ENCODE data around the gene PPEF2.

DNA sequence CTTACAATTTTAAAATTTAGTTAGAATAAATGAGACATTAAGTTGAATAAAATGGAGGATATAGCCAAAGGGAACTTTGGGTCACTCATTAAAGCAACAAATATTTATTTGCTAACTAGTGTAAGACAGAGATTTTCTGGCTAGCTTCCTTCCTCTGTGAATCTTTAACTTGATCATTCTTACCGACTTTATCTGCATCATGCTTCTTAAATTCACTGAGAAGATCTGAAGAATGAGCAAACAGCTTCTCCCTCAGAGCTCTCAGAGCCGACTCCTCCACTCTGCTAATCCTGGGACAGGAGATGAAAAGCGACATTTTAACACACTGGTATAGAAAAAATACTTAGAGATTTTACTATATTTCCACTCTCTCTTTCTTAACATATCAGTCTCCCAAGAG lies 35.1 kb downstream of the PPEF2 start:
- TF ChIP-seq, protein P1, sequence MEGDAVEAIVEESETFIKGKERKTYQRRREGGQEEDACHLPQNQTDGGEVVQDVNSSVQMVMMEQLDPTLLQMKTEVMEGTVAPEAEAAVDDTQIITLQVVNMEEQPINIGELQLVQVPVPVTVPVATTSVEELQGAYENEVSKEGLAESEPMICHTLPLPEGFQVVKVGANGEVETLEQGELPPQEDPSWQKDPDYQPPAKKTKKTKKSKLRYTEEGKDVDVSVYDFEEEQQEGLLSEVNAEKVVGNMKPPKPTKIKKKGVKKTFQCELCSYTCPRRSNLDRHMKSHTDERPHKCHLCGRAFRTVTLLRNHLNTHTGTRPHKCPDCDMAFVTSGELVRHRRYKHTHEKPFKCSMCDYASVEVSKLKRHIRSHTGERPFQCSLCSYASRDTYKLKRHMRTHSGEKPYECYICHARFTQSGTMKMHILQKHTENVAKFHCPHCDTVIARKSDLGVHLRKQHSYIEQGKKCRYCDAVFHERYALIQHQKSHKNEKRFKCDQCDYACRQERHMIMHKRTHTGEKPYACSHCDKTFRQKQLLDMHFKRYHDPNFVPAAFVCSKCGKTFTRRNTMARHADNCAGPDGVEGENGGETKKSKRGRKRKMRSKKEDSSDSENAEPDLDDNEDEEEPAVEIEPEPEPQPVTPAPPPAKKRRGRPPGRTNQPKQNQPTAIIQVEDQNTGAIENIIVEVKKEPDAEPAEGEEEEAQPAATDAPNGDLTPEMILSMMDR (IDR thresholded peaks at IDR 0.05; ENCODE audit: low read depth, low read length, missing input control), result no peak
- TF ChIP-seq JUND (IDR thresholded peaks at IDR 0.05), result no peak
- no peak for TF ChIP-seq RXRA (IDR thresholded peaks at IDR 0.05)
- TF ChIP-seq TAF1 (conservative IDR thresholded peaks at IDR 0.05), result no peak
- TF ChIP-seq RAD21 (IDR thresholded peaks at IDR 0.05), result no peak
- no peak for TF ChIP-seq HNF4G (IDR thresholded peaks at IDR 0.05)
- no peak for TF ChIP-seq NR2F2 (IDR thresholded peaks at IDR 0.05)
- TF ChIP-seq, protein P2, sequence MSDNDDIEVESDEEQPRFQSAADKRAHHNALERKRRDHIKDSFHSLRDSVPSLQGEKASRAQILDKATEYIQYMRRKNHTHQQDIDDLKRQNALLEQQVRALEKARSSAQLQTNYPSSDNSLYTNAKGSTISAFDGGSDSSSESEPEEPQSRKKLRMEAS (IDR thresholded peaks at IDR 0.05), result no peak
- TF ChIP-seq GABPA (IDR thresholded peaks at IDR 0.05 in 1 of 2, conservative IDR thresholded peaks at IDR 0.05 in 1 of 2), result no peak
- TF ChIP-seq EGR1 (IDR thresholded peaks at IDR 0.05; ENCODE audit: low read depth in 2 of 2), result no peak
- TF ChIP-seq, protein P3, sequence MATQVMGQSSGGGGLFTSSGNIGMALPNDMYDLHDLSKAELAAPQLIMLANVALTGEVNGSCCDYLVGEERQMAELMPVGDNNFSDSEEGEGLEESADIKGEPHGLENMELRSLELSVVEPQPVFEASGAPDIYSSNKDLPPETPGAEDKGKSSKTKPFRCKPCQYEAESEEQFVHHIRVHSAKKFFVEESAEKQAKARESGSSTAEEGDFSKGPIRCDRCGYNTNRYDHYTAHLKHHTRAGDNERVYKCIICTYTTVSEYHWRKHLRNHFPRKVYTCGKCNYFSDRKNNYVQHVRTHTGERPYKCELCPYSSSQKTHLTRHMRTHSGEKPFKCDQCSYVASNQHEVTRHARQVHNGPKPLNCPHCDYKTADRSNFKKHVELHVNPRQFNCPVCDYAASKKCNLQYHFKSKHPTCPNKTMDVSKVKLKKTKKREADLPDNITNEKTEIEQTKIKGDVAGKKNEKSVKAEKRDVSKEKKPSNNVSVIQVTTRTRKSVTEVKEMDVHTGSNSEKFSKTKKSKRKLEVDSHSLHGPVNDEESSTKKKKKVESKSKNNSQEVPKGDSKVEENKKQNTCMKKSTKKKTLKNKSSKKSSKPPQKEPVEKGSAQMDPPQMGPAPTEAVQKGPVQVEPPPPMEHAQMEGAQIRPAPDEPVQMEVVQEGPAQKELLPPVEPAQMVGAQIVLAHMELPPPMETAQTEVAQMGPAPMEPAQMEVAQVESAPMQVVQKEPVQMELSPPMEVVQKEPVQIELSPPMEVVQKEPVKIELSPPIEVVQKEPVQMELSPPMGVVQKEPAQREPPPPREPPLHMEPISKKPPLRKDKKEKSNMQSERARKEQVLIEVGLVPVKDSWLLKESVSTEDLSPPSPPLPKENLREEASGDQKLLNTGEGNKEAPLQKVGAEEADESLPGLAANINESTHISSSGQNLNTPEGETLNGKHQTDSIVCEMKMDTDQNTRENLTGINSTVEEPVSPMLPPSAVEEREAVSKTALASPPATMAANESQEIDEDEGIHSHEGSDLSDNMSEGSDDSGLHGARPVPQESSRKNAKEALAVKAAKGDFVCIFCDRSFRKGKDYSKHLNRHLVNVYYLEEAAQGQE (IDR thresholded peaks at IDR 0.05), result no peak
- TF ChIP-seq, protein P4, sequence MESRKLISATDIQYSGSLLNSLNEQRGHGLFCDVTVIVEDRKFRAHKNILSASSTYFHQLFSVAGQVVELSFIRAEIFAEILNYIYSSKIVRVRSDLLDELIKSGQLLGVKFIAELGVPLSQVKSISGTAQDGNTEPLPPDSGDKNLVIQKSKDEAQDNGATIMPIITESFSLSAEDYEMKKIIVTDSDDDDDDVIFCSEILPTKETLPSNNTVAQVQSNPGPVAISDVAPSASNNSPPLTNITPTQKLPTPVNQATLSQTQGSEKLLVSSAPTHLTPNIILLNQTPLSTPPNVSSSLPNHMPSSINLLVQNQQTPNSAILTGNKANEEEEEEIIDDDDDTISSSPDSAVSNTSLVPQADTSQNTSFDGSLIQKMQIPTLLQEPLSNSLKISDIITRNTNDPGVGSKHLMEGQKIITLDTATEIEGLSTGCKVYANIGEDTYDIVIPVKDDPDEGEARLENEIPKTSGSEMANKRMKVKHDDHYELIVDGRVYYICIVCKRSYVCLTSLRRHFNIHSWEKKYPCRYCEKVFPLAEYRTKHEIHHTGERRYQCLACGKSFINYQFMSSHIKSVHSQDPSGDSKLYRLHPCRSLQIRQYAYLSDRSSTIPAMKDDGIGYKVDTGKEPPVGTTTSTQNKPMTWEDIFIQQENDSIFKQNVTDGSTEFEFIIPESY (IDR thresholded peaks at IDR 0.05), result no peak
